Pancreas (tissue), 10 donors: Measurements from ENCODE around the gene EQTN. TPM values are rescaled to one million over a fixed set of nuclear protein-coding genes. Genes with fewer than 3 reads are reported as not detected.

Experiments used
- ATAC-seq, 4 donors: fragments of 200-7000 bp; cut with Tn5 transposase; one replicate each; pipeline versions ENCODE4 v1.8.0 to v1.9.1; 2020; ENCODE audit warnings: mild to moderate bottlenecking in 4 of 4, moderate library complexity in 4 of 4
- DNase-seq, 6 donors: peaks; one replicate each; pipeline ENCODE4 v3.0.0-alpha.2; 2020
- FAIRE-seq: peaks from 2 replicates; lab custom pipeline; 2012; peaks lifted over from hg19 to GRCh38; lab: Jason Lieb, UNC
- H3K27ac ChIP-seq, 4 donors: fragments of 200-600 bp; sonication (generic); 1 replicate in 3 of 4; 2 replicates in 1 of 4; pipeline versions ENCODE4 v1.5.0 to v1.8.0; 2020
- H3K27me3 ChIP-seq, 4 donors: fragments of 200-600 bp; one replicate each; pipeline ENCODE4 v1.8.0; 2021
- H3K36me3 ChIP-seq, 3 donors: fragments of 200-600 bp; sonication (generic) in 1 of 3; one replicate each; pipeline versions ENCODE4 v1.5.0 to v1.8.0; 2020 to 2021
- H3K4me1 ChIP-seq, 3 donors: fragments of 200-600 bp; one replicate each; pipeline ENCODE4 v1.8.0; 2021
- H3K4me3 ChIP-seq, 4 donors: fragments of 200-600 bp; sonication (generic) in 2 of 4; one replicate each; pipeline versions ENCODE4 v1.5.0 to v1.8.0; 2020 to 2021
- H3K9me3 ChIP-seq, 4 donors: fragments of 200-600 bp; one replicate each; pipeline ENCODE4 v1.8.0; 2021
- WGBS, 2 donors: extraction: QIAGEN DNeasy Blood & Tissue Kit; methylation state at CpG; one replicate each; pipeline ENCODE4 v1.1.7; 2013; 5-methylcytosine and 5-hydroxymethylcytosine counted together
- intact Hi-C, 3 donors: fragments of 100-400 bp; cut with DNase I; formaldehyde crosslinking; loops; one replicate each; pipeline versions ENCODE4 v1.11.1 to v1.14.2; 2022
- polyA plus RNA-seq, 2 donors: library from polyadenylated mRNA; stranded (reverse); fragments of 200-250 nt; gene quantifications; one replicate each; pipeline ENCODE4 v1.2.3, GENCODE V29; 2013
- total RNA-seq, 6 donors: library from RNA; stranded (reverse); fragmentation: NEBNext Ultra II Directional in 4 of 6; extraction: Animal tissue kit (Norgen Biotek cat#: 25700) in 4 of 6; gene quantifications; one replicate each; pipeline versions ENCODE4 v1.2.1 to v1.2.4, GENCODE V29; 2021 to 2023
- TF ChIP-seq, protein P1 (sequence below), 4 donors: fragments of 200-600 bp; sonication (generic) in 3 of 4; IDR thresholded peaks; one replicate each; pipeline versions ENCODE4 v1.5.0 to v1.8.0; 2021; ENCODE audit warnings: antibody characterized with exemption in 4 of 4
- donor health status: healthy with polysubstance abuse.
- donor health status: DM: no; HTN: no; CAD: no; lungs with moderate emphysema.
- donor health status: DM: no; HTN: no; CAD: no.
- donor health status: control.
- donor health status: control.
- donor health status: Bipolar disorder and iron deficiency.
- donor health status: DM: yes; HTN: yes; CAD: no.
- donor health status: DM: no; HTN: no; CAD: no.
- donor health status: DM: no; HTN: no; CAD: no.
- donor health status: DM: yes; HTN: yes; CAD: no.

The EQTN gene
- total and polyA plus RNA-seq, 8 donors = 0.30 to 0.65 (median 0.37) TPM; not detected in 3

DNA sequence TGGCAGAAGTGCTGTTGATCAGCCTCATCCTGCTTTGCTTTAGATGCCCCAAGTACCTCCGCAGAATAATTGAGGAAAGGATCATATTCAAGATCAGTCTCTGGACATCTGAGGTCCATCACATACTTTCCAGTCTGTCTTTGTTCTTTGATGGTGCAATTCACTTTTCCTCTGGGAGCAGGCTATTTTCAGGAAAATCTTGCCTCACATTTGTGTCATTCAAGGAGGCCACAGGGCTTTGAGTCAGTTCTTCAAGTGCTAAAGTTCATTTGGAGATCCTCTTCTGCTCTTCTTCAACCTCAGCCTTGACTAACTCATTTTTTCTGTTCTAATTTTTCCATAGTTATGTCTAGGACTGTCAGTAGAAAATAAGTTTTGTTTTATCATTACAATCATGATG lies 18.6 kb downstream of the EQTN start:
- TF ChIP-seq, protein P1, sequence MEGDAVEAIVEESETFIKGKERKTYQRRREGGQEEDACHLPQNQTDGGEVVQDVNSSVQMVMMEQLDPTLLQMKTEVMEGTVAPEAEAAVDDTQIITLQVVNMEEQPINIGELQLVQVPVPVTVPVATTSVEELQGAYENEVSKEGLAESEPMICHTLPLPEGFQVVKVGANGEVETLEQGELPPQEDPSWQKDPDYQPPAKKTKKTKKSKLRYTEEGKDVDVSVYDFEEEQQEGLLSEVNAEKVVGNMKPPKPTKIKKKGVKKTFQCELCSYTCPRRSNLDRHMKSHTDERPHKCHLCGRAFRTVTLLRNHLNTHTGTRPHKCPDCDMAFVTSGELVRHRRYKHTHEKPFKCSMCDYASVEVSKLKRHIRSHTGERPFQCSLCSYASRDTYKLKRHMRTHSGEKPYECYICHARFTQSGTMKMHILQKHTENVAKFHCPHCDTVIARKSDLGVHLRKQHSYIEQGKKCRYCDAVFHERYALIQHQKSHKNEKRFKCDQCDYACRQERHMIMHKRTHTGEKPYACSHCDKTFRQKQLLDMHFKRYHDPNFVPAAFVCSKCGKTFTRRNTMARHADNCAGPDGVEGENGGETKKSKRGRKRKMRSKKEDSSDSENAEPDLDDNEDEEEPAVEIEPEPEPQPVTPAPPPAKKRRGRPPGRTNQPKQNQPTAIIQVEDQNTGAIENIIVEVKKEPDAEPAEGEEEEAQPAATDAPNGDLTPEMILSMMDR (IDR thresholded peaks at IDR 0.05) = no peak
- ATAC-seq (peak in 1 of 4 donors; percentile 17), FAIRE-seq (no peak), DNase-seq (no peak)
- H3K4me1 ChIP-seq = no peaks in the 10 kb centered on the region
- H3K27me3 ChIP-seq = no peaks in the 10 kb centered on the region
- no peaks in the 10 kb centered on the region for H3K36me3 ChIP-seq
- no peak overlapping the region for H3K4me3 ChIP-seq
- H3K9me3 ChIP-seq = no peaks in the 10 kb centered on the region
- H3K27ac ChIP-seq = no peak overlapping the region
- intact Hi-C loops = loop anchor here in 1 of 3 donors (5.0 kb wide), 1 partner anchor 246 kb away; no protein-coding TSS in a partner anchor
- WGBS, 2 donors = 52 to 75% methylated on average over 1 of the region's 1 CpG

DNA sequence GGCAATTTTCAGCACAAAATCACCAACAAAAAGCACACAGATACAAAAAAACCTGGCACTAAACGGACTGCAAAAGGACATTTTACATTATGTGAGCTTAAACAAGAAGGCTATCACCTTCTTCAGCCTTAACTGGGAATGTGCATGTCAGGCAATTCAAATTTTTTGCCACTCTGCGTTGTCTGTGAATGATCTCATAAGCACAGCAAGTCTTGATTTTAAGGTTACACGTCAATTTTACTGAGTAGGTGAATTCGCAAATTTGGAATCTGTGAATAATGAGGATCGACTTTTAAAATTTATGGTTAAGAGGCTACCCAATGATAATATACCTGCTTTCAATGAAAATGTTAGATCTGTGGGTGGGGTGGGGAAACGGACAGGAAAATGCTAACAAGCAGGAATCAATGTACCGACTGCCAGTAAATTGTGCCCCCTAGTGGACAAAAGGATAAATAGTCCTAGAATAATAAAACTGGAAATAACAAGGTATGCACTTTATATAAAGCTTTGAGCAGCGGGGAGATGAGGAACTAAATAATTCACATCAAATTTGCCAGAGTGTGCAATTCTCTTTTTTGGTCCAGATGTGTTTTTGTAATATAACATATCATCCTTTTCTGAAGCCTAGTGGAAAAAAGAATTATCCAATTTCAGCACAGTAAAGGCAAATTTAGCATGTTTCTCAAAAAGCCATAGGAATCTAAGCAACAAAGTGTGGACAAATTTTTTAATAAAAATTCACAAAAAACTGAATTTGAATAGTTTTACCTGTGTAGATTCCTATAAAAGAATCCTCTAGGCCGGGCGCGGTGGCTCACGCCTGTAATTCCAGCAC lies 20.5 kb downstream of the EQTN start:
- Histone ChIP-seq H3K4me3 (no peak overlapping the region), H3K27ac (no peak overlapping the region), H3K27me3 (no peaks in the 10 kb centered on the region), H3K9me3 (no peaks in the 10 kb centered on the region), H3K4me1 (no peaks in the 10 kb centered on the region), H3K36me3 (no peaks in the 10 kb centered on the region)
- TF ChIP-seq, protein P1 (IDR thresholded peaks at IDR 0.05) = peak; percentile 60 to 77 (median 69)
- peak in 1 of 6 donors; percentile 15 for DNase-seq
- ATAC-seq = peak; percentile 71 to 89 (median 82)
- peak; percentile 77 for FAIRE-seq
- 34 to 36% methylated on average over 12 of the region's 12 CpGs for WGBS, 2 donors
- intact Hi-C loops = loop anchor here in 1 of 3 donors (5.0 kb wide), 1 partner anchor 244 kb away; no protein-coding TSS in a partner anchor

DNA sequence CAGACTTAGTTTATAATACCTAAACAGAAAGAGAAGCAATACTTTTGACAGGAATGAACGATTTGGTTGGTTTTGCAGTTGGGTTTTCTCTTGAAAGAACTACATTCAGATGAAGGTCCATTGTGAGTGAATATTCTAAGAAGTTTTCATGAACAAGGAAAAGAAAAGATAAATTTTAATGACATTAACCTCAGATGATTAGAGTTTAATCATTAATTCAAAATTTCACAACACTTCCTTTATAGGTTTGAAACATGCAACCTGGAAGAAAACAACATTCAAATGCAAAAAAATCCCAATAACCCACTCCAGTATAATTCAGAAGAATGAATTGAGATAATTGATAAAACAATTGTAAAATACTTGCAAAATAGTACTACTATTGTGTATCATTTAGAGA lies 23.8 kb downstream of the EQTN start:
- Histone ChIP-seq H3K27me3 (no peaks in the 10 kb centered on the region), H3K36me3 (no peaks in the 10 kb centered on the region), H3K9me3 (no peaks in the 10 kb centered on the region), H3K4me1 (no peaks in the 10 kb centered on the region), H3K27ac (peak overlapping the region in 1 of 4 donors; percentile 2), H3K4me3 (no peak overlapping the region)
- WGBS, 2 donors = 40 to 59% methylated on average over 1 of the region's 1 CpG
- DNase-seq (no peak), FAIRE-seq (no peak), ATAC-seq (no peak)
- intact Hi-C loops = no loop called here
- TF ChIP-seq, protein P1 (IDR thresholded peaks at IDR 0.05) = no peak

DNA sequence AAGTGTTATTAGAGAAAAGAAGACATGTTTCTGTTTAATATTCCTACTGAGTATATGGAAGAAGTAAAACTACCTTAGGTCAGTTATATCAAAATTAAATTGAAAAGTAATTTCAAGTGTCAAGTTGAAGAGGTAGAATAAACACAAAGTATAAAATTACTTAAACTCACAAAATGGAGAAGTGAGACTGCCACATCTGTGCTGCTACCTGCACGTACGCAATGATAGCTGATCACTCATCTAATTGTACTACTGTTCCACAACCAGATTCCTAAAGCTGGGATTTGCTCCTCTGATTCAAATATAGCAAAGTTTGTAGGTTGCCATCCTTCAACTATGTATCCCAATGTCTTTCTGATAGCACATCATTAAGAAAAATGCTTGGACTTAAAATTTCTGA lies 24.8 kb downstream of the EQTN start:
- 84 to 85% methylated on average over 2 of the region's 2 CpGs for WGBS, 2 donors
- H3K4me1 ChIP-seq = no peaks in the 10 kb centered on the region
- ATAC-seq = no peak
- no peaks in the 10 kb centered on the region for H3K36me3 ChIP-seq
- intact Hi-C loops = no loop called here
- H3K27me3 ChIP-seq = no peaks in the 10 kb centered on the region
- H3K27ac ChIP-seq = no peak overlapping the region
- no peak for FAIRE-seq
- no peak for DNase-seq
- H3K4me3 ChIP-seq = no peak overlapping the region
- H3K9me3 ChIP-seq = no peaks in the 10 kb centered on the region
- TF ChIP-seq, protein P1 (IDR thresholded peaks at IDR 0.05) = no peak
